H1 (cell line): ENCODE measurements around the gene SNU13. TPM values are rescaled to one million over a fixed set of nuclear protein-coding genes. Genes with fewer than 3 reads are reported as not detected.

Source experiments
- CTCF ChIA-PET: fragments of 300-600 bp; sonication (Branson Sonifier 250); formaldehyde crosslinking; loops from one replicate; lab custom pipeline; 2021; ENCODE audit not compliant: partially characterized antibody; lab: Charles Lee
- POLR2A ChIA-PET: fragments of 300-600 bp; sonication (Branson Sonifier 250); formaldehyde crosslinking; loops from one replicate; lab custom pipeline; 2021; ENCODE audit warnings: inconsistent platforms; ENCODE audit not compliant: partially characterized antibody; lab: Charles Lee
- DNase-seq, 2 experiments: peaks; one replicate each; pipeline versions ENCODE4 v3.0.0 to v3.0.0-alpha.2; 2010 to 2022; ENCODE audit warnings: low spot score in 2 of 2, low read depth in 1 of 2, mixed read lengths in 1 of 2
- FAIRE-seq: peaks from 2 replicates; lab custom pipeline; 2011; peaks lifted over from hg19 to GRCh38; lab: Jason Lieb, UNC
- H2AFZ ChIP-seq: 2 replicates; pipeline ENCODE4 v1.8.1; 2012; ENCODE audit warnings: low read length, inconsistent platforms
- H2AK5ac ChIP-seq: 2 replicates; pipeline ENCODE4 v1.6.1; 2013; ENCODE audit warnings: low read depth, low read length
- H2BK120ac ChIP-seq: replicated peaks from 2 replicates; pipeline ENCODE3; 2013; ENCODE audit warnings: low read depth, low read length, inconsistent platforms
- H2BK12ac ChIP-seq: 2 replicates; pipeline ENCODE4 v1.6.1; 2013; ENCODE audit warnings: low read depth, low read length
- H2BK15ac ChIP-seq: 2 replicates; pipeline ENCODE4 v1.6.1; 2013; ENCODE audit warnings: low read length
- H2BK20ac ChIP-seq: 2 replicates; pipeline ENCODE4 v1.6.1; 2013; ENCODE audit warnings: low read length
- H2BK5ac ChIP-seq: 2 replicates; pipeline ENCODE4 v1.6.1; 2013; ENCODE audit warnings: low read depth, low read length
- H3K14ac ChIP-seq: 2 replicates; pipeline ENCODE4 v1.6.1; 2013; ENCODE audit warnings: inconsistent platforms; ENCODE audit not compliant: insufficient read length
- H3K18ac ChIP-seq: 2 replicates; pipeline ENCODE4 v1.6.1; 2013; ENCODE audit warnings: low read length; ENCODE audit errors: extremely low read depth
- H3K23ac ChIP-seq: 2 replicates; pipeline ENCODE4 v1.6.1; 2013; ENCODE audit warnings: inconsistent platforms; ENCODE audit not compliant: insufficient read length
- H3K23me2 ChIP-seq: 2 replicates; pipeline ENCODE4 v1.6.1; 2013; ENCODE audit warnings: low read depth, low read length
- H3K27ac ChIP-seq: 2 replicates; pipeline ENCODE4 v1.6.1; 2011; ENCODE audit warnings: low read depth, low read length, inconsistent platforms
- H3K27me3 ChIP-seq, 4 experiments: replicated peaks in 1 of 4; 1 replicate in 1 of 4; 2 replicates in 3 of 4; pipeline versions ENCODE4 v1.6.1 to v1.8.1; 2011 to 2013; ENCODE audit warnings: low read length in 3 of 4, mild to moderate bottlenecking in 3 of 4, inconsistent platforms in 2 of 4, mixed read lengths in 2 of 4, moderate library complexity in 1 of 4; ENCODE audit not compliant: control insufficient read depth in 3 of 4, insufficient read depth in 3 of 4; ENCODE audit errors: extremely low read depth in 1 of 4
- H3K36me3 ChIP-seq, 4 experiments: 2 replicates each; pipeline versions ENCODE4 v1.6.1 to v1.8.1; 2011 to 2013; ENCODE audit warnings: mild to moderate bottlenecking in 4 of 4, low read length in 3 of 4, moderate library complexity in 2 of 4, control low read depth in 1 of 4, inconsistent platforms in 1 of 4; ENCODE audit not compliant: insufficient read depth in 4 of 4, control insufficient read depth in 2 of 4
- H3K4ac ChIP-seq: replicated peaks from 2 replicates; pipeline ENCODE3; 2013; ENCODE audit warnings: low read length, low read depth, mixed read lengths, inconsistent platforms; ENCODE audit not compliant: insufficient read length
- H3K4me1 ChIP-seq, 4 experiments: replicated peaks in 1 of 4; 1 replicate in 1 of 4; 2 replicates in 3 of 4; pipeline versions ENCODE4 v1.6.1 to v1.8.1; 2011 to 2013; ENCODE audit warnings: low read length in 3 of 4, inconsistent platforms in 2 of 4, mixed read lengths in 1 of 4; ENCODE audit not compliant: insufficient read depth in 4 of 4, control insufficient read depth in 3 of 4
- H3K4me2 ChIP-seq, 2 experiments: 2 replicates each; pipeline versions ENCODE4 v1.6.1 to v1.8.1; 2011 to 2013; ENCODE audit warnings: low read depth in 2 of 2, low read length in 2 of 2, control low read depth in 1 of 2, inconsistent platforms in 1 of 2, mild to moderate bottlenecking in 1 of 2; ENCODE audit not compliant: insufficient read depth in 1 of 2
- H3K4me3 ChIP-seq, 4 experiments: fragments of 200-600, 300-600 bp in 1 of 4; sonication (generic), shearing (Covaris generic), sonication (Bioruptor Twin) in 1 of 4; 2 replicates each; pipeline versions ENCODE4 v1.5.1 to v1.8.1; 2011 to 2016; ENCODE audit warnings: low read length in 4 of 4, low read depth in 3 of 4, control low read depth in 2 of 4, inconsistent platforms in 2 of 4, mild to moderate bottlenecking in 2 of 4, mixed read lengths in 1 of 4, moderate library complexity in 1 of 4; ENCODE audit not compliant: insufficient read depth in 2 of 4; ENCODE audit errors: extremely low read depth in 1 of 4
- H3K56ac ChIP-seq: replicated peaks from 2 replicates; pipeline ENCODE3; 2013; ENCODE audit warnings: low read depth, mild to moderate bottlenecking, mixed read lengths, low read length, inconsistent platforms; ENCODE audit not compliant: insufficient read length
- H3K79me1 ChIP-seq: 2 replicates; pipeline ENCODE4 v1.6.1; 2013; ENCODE audit warnings: low read depth, low read length, control low read depth
- H3K79me2 ChIP-seq, 2 experiments: 2 replicates each; pipeline versions ENCODE4 v1.6.1 to v1.8.1; 2012 to 2013; ENCODE audit warnings: low read length in 2 of 2, mild to moderate bottlenecking in 2 of 2, inconsistent platforms in 1 of 2; ENCODE audit not compliant: insufficient read depth in 2 of 2, control insufficient read depth in 1 of 2
- H3K9ac ChIP-seq, 4 experiments: replicated peaks in 1 of 4; 1 replicate in 1 of 4; 2 replicates in 3 of 4; pipeline versions ENCODE4 v1.6.1 to v1.8.1; 2011 to 2013; ENCODE audit warnings: low read depth in 3 of 4, low read length in 3 of 4, control low read depth in 2 of 4, mild to moderate bottlenecking in 2 of 4, moderate library complexity in 2 of 4, inconsistent platforms in 1 of 4; ENCODE audit errors: extremely low read depth in 1 of 4
- H3K9me3 ChIP-seq, 2 experiments: 2 replicates each; pipeline versions ENCODE4 v1.6.1 to v1.8.1; 2012 to 2013; ENCODE audit warnings: mild to moderate bottlenecking in 2 of 2, moderate library complexity in 2 of 2, control low read depth in 1 of 2, inconsistent platforms in 1 of 2, low read depth in 1 of 2, low read length in 1 of 2, mixed read lengths in 1 of 2; ENCODE audit not compliant: insufficient read depth in 2 of 2
- H4K20me1 ChIP-seq, 2 experiments: replicated peaks in 1 of 2; 2 replicates each; pipeline versions ENCODE3 to v1.8.1; 2011 to 2013; ENCODE audit warnings: inconsistent platforms in 2 of 2, low read length in 2 of 2, mild to moderate bottlenecking in 1 of 2; ENCODE audit not compliant: insufficient read depth in 2 of 2, control insufficient read depth in 1 of 2
- H4K5ac ChIP-seq: 2 replicates; pipeline ENCODE4 v1.6.1; 2013; ENCODE audit warnings: low read length, low read depth, mixed read lengths, inconsistent platforms; ENCODE audit not compliant: insufficient read length
- H4K8ac ChIP-seq: 2 replicates; pipeline ENCODE4 v1.8.0; 2013; ENCODE audit warnings: mild to moderate bottlenecking, moderate library complexity, low read length, inconsistent platforms; ENCODE audit not compliant: insufficient read depth; ENCODE audit errors: extremely low read depth
- H4K91ac ChIP-seq: replicated peaks from 2 replicates; pipeline ENCODE3; 2013; ENCODE audit warnings: low read length, mixed read lengths, inconsistent platforms; ENCODE audit not compliant: insufficient read length
- ASH2L ChIP-seq: fragments of 200-600, 300-600 bp; sonication (generic); IDR thresholded peaks from one replicate; pipeline ENCODE4 v1.7.1; 2017; ENCODE audit warnings: low read length
- ATF2 ChIP-seq: IDR thresholded peaks from 2 replicates; pipeline ENCODE4 v1.6.1; 2012; ENCODE audit warnings: low read length, inconsistent platforms
- BRCA1 ChIP-seq: IDR thresholded peaks from 2 replicates; pipeline ENCODE4 v1.6.1; 2012; ENCODE audit warnings: low read depth, low read length, improper control_type of control experiment
- CBX8 ChIP-seq: fragments of 300-800, 300-1000 bp; sonication (generic); IDR thresholded peaks from 2 replicates; pipeline ENCODE4 v1.7.1; 2016; ENCODE audit warnings: low read depth, low read length, borderline replicate concordance
- CHD2 ChIP-seq: IDR thresholded peaks from 2 replicates; pipeline ENCODE4 v1.6.1; 2012; ENCODE audit warnings: low read length, improper control_type of control experiment
- CTCF ChIP-seq, 3 experiments: IDR thresholded peaks; 1 replicate in 2 of 3; 2 replicates in 1 of 3; pipeline versions ENCODE4 v1.5.1 to v1.6.1; 2011; ENCODE audit warnings: low read length in 3 of 3, mild to moderate bottlenecking in 3 of 3, inconsistent platforms in 2 of 3, low read depth in 1 of 3, moderate library complexity in 1 of 3; ENCODE audit not compliant: insufficient read depth in 1 of 3; ENCODE audit errors: control extremely low read depth in 1 of 3
- JUND ChIP-seq: IDR thresholded peaks from 2 replicates; pipeline ENCODE4 v1.6.1; 2011; ENCODE audit warnings: mild to moderate bottlenecking, improper control_type of control experiment, low read length
- KDM4A ChIP-seq: IDR thresholded peaks from one replicate; pipeline ENCODE4 v1.7.1; 2012; ENCODE audit warnings: low read depth, mild to moderate bottlenecking, moderate library complexity, low read length, inconsistent platforms; ENCODE audit not compliant: severe bottlenecking
- NANOG ChIP-seq: IDR thresholded peaks from 2 replicates; pipeline ENCODE4 v1.6.1; 2011; ENCODE audit warnings: low read length, low read depth, mild to moderate bottlenecking, inconsistent platforms; ENCODE audit not compliant: insufficient read depth, poor library complexity, severe bottlenecking
- RFX5 ChIP-seq: IDR thresholded peaks from 2 replicates; pipeline ENCODE4 v1.6.1; 2011; ENCODE audit warnings: low read depth, low read length, improper control_type of control experiment, borderline replicate concordance
- WGBS, 2 experiments: shearing (Covaris generic) in 1 of 2; methylation state at CpG; one replicate each; pipeline versions ENCODE4 v1.1.6 to v1.1.7; 2013 to 2015; ENCODE audit warnings: low lambda C conversion rate in 2 of 2, mixed read lengths in 2 of 2, inconsistent platforms in 1 of 2, low coverage in 1 of 2, missing lambda C conversion rate in 1 of 2; ENCODE audit not compliant: insufficient replicate concordance in 2 of 2, insufficient coverage in 1 of 2, insufficient read length in 1 of 2; ENCODE audit errors: extremely low coverage in 1 of 2, missing lambda C conversion rate in 1 of 2; 5-methylcytosine and 5-hydroxymethylcytosine counted together
- polyA plus RNA-seq, 7 experiments: library from polyadenylated mRNA; depleted of rRNA in 3 of 7; stranded (reverse) in 5 of 7; unstranded in 2 of 7; fragments of >200 nt in 5 of 7; fragments of 200-250 nt in 2 of 7; gene quantifications; 1 replicate in 5 of 7; 2 replicates in 1 of 7; 4 replicates in 1 of 7; pipeline versions ENCODE4 v1.2.1 to v1.2.3, GENCODE V29; 2011 to 2013; ENCODE audit warnings: missing spikeins in 2 of 7, mixed read lengths in 2 of 7
- total RNA-seq: library from RNA; stranded (reverse); fragmentation: NEBNext Ultra II Directional; extraction: Animal tissue kit (Norgen Biotek cat#: 25700); gene quantifications from 2 replicates; pipeline ENCODE4 v1.2.1, GENCODE V29; 2021

The SNU13 gene
- total and polyA plus RNA-seq, 2 of the 8 experiments (the other 6 are each of a cell fraction or from before 2014, with no cell fraction given) = 241 to 281 TPM

- Histone ChIP-seq H3K14ac (no peak overlapping the region), H2BK120ac (no peak overlapping the region), H2AK5ac (no peak overlapping the region), H2BK12ac (no peak overlapping the region), H3K36me3 (peaks cover 25 to 86% (median 58%) of the 10 kb centered on the region in 4 experiments), H4K91ac (no peak overlapping the region), H4K8ac (no peak overlapping the region), H3K4me3 (no peak overlapping the region), H3K4ac (no peak overlapping the region), H3K18ac (no peak overlapping the region), H3K79me2 (peaks cover 0 to 23% of the 10 kb centered on the region in 2 experiments; a peak in 2 of 4 replicates), H4K20me1 (peaks cover 2 to 4% of the 10 kb centered on the region in 2 experiments), H3K9ac (no peak overlapping the region), H3K23ac (no peak overlapping the region), H3K9me3 (no peaks in the 10 kb centered on the region), H2AFZ (no peak overlapping the region), H3K27me3 (no peaks in the 10 kb centered on the region), H3K27ac (no peak overlapping the region), H3K56ac (no peak overlapping the region), H3K4me2 (no peak overlapping the region), H2BK15ac (no peak overlapping the region), H3K4me1 (no peaks in the 10 kb centered on the region), H2BK20ac (no peak overlapping the region), H3K79me1 (no peaks in the 10 kb centered on the region), H2BK5ac (no peak overlapping the region), H4K5ac (no peak overlapping the region), H3K23me2 (no peaks in the 10 kb centered on the region)
- ChIA-PET POLR2A (interaction anchor here (12.7 to 13.3 kb wide), 2 partner anchors 12 to 17 kb away, joined by 129 to 157 read pairs; partner anchors contain the start of genes DESI1 and XRCC6), CTCF (no interaction called here)
- TF ChIP-seq CBX8 (no peak), CHD2 (no peak), ASH2L (no peak), JUND (no peak), RFX5 (no peak), KDM4A (no peak), CTCF (IDR thresholded peaks at IDR 0.05; ENCODE audit: control extremely low read depth in 1 of 3, insufficient read depth in 1 of 3, low read depth in 1 of 3, low read length in 3 of 3) (no peak), BRCA1 (no peak), ATF2 (no peak), NANOG (no peak)
- DNase-seq (no peak), FAIRE-seq (no peak)
- 92% methylated on average over 7 of the region's 7 CpGs; no CpG with 5 or more reads in 1 of the 2 experiments for WGBS, 2 experiments
These were observed 46.8 kb downstream of the SNU13 start for GRCh38 chr22:41641854-41642253.
